Transverse colon (tissue), 3 donors: ENCODE results near the gene LRRC8C.

Experiments
- CTCF ChIP-seq, 5 experiments: fragments of 200-600 bp in 3 of 5; fragments of 450-650 bp in 2 of 5; sonication (generic) in 3 of 5; IDR thresholded peaks; 1 replicate in 2 of 5; 2 replicates in 3 of 5; pipeline ENCODE4 v1.5.1; 2016 to 2017; ENCODE audit warnings: antibody characterized with exemption in 5 of 5, inconsistent platforms in 3 of 5, mild to moderate bottlenecking in 2 of 5, moderate library complexity in 1 of 5
- EP300 ChIP-seq: sonication (generic); formaldehyde crosslinking; IDR thresholded peaks from one replicate; pipeline ENCODE4 v1.6.1; 2017; ENCODE audit warnings: antibody characterized with exemption, low read depth

GRCh38 chr1:89704014-89704413 is 71.1 kb downstream of the LRRC8C start:
- no peak for TF ChIP-seq EP300
- no peak for TF ChIP-seq CTCF (IDR thresholded peaks at IDR 0.05)
